Heart left ventricle (tissue), 13 donors: ENCODE data around the gene ANO2.

Experiments
- POLR2A ChIP-seq, 2 donors: fragments of 450-650 bp; IDR thresholded peaks; one replicate each; pipeline ENCODE4 v1.6.1; 2017; ENCODE audit warnings: antibody characterized with exemption in 2 of 2, mild to moderate bottlenecking in 2 of 2, moderate library complexity in 2 of 2
- TF ChIP-seq, protein P1 (sequence below), 12 donors: fragments of 200-600 bp; sonication (generic) in 4 of 12; IDR thresholded peaks; one replicate each; pipeline versions ENCODE4 v1.5.0 to v1.8.0; 2018 to 2022; ENCODE audit warnings: antibody characterized with exemption in 12 of 12, mild to moderate bottlenecking in 5 of 12
- donor health status: ischemic (EF 13 %, LVEDD 7.1; RV severe dilation, severe dysfunction).
- donor health status: DM: no; HTN: yes; CAD: no.
- donor health status: DM: no; HTN: no; CAD: no.
- donor health status: ischemic (EF 25% LVEDD 6.9; RV normal size, moderate dysfunction).
- donor health status: ischemic (EF 25% LVEDD 5.7; RV mildly dilated, moderate dysfunction).
- donor health status: ischemic (EF 35%, LVEDD 5.7; RV mildly dilated, moderate dysfunction).
- donor health status: nonischemic (EF 11% LVEDD 7.7; RV severe dilation, severe dysfunction).
- donor health status: DM: yes; HTN: yes; CAD: no.
- donor health status: PGD.
- donor health status: ischemic (EF 29% LVEDD 5.4; RV normal size, mild dysfunction).
- donor health status: nonischemic (EF 23%, LVEDD 6.1; RV moderate dilation, normal function).

GRCh38 chr12:5554711-5555110 lies 390.3 kb downstream of the ANO2 start:
- TF ChIP-seq, protein P1, sequence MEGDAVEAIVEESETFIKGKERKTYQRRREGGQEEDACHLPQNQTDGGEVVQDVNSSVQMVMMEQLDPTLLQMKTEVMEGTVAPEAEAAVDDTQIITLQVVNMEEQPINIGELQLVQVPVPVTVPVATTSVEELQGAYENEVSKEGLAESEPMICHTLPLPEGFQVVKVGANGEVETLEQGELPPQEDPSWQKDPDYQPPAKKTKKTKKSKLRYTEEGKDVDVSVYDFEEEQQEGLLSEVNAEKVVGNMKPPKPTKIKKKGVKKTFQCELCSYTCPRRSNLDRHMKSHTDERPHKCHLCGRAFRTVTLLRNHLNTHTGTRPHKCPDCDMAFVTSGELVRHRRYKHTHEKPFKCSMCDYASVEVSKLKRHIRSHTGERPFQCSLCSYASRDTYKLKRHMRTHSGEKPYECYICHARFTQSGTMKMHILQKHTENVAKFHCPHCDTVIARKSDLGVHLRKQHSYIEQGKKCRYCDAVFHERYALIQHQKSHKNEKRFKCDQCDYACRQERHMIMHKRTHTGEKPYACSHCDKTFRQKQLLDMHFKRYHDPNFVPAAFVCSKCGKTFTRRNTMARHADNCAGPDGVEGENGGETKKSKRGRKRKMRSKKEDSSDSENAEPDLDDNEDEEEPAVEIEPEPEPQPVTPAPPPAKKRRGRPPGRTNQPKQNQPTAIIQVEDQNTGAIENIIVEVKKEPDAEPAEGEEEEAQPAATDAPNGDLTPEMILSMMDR (IDR thresholded peaks at IDR 0.05): no peak
- TF ChIP-seq POLR2A (IDR thresholded peaks at IDR 0.05): no peak
